ENCODE results near the gene HOXB4.

DNA sequence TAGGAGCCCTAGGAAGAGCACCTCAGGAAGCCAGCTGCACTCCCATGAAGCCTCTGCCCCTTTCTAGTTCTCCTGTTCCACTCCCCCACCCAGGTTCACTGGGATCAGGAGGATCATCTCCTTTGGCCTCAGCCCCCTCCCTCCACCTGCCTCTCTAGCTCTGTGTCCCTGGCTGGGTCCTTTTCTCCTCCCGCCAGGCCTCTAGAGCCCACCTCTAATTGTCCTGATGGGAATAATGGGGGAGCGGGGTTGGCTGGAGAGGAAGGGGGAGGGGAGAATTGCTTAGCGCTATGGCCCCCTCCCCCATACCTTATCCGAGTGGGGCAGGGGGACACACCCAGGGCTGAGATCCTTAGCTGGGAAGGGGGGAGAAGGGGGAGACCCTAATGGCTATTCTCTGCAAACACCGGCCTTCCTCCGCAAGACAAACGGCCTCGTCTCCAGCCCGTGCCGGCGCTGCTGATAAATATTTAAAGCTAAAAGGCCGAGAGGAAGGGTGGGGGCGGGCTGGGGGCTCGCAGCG is 31.7 kb upstream of the HOXB4 start:
- TF ChIP-seq, protein P1, sequence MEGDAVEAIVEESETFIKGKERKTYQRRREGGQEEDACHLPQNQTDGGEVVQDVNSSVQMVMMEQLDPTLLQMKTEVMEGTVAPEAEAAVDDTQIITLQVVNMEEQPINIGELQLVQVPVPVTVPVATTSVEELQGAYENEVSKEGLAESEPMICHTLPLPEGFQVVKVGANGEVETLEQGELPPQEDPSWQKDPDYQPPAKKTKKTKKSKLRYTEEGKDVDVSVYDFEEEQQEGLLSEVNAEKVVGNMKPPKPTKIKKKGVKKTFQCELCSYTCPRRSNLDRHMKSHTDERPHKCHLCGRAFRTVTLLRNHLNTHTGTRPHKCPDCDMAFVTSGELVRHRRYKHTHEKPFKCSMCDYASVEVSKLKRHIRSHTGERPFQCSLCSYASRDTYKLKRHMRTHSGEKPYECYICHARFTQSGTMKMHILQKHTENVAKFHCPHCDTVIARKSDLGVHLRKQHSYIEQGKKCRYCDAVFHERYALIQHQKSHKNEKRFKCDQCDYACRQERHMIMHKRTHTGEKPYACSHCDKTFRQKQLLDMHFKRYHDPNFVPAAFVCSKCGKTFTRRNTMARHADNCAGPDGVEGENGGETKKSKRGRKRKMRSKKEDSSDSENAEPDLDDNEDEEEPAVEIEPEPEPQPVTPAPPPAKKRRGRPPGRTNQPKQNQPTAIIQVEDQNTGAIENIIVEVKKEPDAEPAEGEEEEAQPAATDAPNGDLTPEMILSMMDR (IDR thresholded peaks at IDR 0.05), result no peak
- TF ChIP-seq POLR2A (IDR thresholded peaks at IDR 0.05) (no peak), POLR2AphosphoS5 (IDR thresholded peaks at IDR 0.05) (no peak)

Data from prostate gland (tissue), 2 donors.